ENCODE measurements around the gene DCP2.

Gene DCP2

DNA sequence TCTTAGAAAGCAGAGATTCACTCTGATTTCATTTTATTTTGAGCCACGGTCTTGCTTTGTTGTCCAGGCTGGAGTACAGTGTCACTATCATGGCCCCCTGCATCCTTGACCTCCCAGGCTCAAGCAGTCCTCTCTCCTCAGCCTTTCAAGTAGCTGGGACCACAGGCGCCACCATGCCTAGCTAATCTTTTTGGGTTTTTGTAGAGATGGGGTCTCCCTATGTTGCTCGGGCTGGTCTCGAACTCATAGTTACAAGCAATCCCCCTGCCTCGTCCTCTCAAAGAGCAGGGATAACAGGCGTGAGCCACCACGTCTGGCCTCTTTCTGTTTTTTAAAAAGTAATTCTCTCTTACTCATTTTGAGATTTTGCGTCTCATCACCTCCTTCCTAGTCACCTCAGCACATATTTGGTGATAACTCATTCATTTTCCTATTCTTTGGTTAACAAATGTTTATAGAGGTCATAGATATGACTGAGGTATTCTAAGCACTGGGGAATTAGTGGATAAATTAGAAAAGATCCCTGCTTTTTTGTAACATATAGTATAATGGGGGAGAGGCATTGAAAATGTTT lies 10.8 kb upstream of the DCP2 start:
- in situ Hi-C loops (cut with MboI; ENCODE audit: low sequenced_read_pairs), result no loop called here

DNA sequence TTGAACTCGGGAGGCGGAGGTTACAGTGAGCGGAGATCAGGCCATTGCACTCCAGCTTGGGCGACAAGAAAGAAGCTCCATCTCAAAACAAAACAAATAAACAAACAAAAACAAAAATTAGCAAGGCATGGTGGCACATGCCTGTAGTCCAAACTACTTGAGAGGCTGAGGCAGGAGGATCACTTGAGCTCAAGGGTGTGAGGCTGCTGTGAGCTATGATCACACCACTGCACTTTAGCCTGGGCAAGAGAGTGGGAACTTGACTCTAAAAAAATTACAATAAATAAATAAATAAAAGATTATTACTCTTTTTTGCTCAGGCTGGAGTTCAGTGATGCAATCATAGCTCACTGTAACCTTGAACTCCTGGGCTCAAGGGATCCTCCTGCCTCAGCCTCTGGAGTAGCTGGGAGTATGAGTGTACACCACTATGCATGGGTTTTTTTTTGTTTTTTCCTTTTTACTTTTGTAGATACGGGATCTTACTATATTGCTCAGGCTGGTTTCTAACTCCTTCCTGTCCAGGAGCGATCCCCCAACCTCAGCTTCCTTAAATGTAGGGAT lies 9.0 kb upstream of the DCP2 start:
- in situ Hi-C loops (cut with MboI; ENCODE audit: low sequenced_read_pairs), result no loop called here

DNA sequence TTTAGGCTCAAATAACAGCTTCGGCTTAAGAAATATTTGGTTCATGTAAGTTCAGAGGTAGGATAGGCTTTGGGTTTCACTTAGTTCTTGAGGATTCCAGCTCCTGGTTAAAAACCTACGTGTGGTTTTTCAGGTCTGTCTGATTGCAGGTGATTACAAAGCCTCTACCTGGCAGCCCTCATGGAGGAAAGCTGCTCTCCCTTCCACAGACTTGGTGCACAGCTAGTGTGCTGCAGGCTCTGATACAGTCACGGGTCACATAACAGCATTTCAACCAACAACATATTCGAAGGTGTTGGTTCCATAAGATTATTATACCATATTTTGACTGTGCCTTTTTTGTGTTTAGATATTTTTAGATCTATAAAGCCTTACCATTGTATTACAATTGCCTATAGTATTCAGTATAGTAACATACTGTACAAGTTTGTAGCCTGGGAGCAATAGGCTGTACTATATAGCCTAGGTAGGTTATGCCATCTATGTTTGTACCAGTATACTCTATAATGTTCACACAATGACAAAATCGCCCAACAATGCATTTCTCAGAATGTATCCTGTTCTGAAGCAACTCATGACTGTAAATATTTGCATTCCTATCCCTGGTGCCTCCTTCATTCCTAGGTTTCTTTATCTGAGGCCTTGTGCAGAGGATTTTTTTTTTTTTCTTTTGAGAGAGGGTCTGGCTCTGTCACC lies 8.0 kb upstream of the DCP2 start:
- in situ Hi-C loops (cut with MboI; ENCODE audit: low sequenced_read_pairs), result no loop called here

DNA sequence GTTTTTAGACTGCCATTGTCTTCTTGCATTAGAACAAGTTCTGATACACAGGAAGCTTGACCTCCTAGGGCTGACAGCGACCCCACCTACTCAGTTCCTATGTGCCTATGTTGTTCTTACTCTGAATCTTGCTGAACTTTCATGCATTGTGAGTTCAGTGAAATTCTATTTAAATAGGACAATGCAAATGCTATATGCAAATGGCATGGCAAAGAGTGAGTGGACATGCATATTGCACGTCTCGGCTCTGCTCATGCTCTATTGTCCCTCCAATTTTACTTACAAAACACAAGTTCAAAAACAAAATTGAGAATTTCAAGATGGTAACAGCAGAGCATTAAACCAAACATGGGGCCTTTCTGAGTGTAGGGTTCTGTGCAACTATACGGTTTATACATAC lies 5.3 kb upstream of the DCP2 start:
- in situ Hi-C loops (cut with MboI; ENCODE audit: low sequenced_read_pairs), result no loop called here

DNA sequence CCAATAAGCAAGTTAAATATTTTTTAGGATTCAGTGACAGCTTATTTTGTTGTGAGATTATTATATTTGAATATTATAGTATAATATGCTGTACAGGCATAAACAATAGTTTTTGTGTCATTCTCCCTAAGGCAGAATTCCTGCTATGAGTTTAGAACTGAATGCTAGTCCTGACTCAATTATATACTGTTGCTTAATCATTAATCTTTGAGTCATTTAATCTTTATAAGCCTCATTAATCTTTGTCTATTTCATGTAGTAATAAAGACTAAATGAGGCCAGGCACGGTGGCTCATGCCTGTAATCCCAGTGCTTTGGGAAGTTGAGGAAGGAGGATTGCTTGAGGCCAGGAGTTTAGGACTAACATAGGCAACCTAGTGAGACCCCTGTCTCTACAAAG lies 3.6 kb upstream of the DCP2 start:
- in situ Hi-C loops (cut with MboI; ENCODE audit: low sequenced_read_pairs), result no loop called here

DNA sequence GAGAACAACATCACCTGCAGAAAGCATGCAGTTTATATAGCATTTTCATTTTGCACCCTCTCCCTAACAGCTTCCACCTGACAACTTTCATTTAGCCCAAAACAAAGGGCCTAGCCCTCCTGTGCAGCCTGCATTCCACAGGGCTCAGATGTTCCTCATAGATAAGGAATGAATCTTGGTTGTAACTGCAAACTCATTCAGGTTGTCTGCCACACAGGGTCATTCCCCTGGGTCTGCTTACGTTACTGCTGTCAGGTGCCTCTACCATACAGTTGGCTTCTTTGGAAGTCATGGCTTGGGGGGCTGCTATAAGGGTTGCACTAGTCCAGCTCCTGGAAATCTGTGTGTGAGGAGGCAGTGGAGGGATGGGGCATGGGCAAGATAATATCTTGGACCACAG lies 2.7 kb upstream of the DCP2 start:
- in situ Hi-C loops (cut with MboI; ENCODE audit: low sequenced_read_pairs), result no loop called here

DNA sequence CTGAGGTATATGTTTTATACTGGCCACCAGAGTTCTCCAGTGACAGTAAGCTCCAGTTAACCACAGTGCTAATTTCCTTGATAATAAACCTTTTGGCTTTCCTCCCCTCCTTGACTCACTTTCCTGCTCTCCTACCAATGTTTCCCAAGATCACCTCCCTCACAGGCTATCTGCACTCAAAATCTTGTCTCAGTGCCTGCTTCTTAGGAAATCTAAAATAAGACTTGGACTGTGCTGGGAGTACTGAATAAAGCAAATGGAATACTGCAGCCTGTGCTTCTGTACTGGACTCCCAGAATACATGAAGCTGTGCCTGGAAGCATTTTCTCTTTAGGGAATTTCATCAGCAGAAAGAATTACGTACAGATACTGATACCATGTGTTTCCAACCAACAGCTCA lies 1.7 kb upstream of the DCP2 start:
- in situ Hi-C loops (cut with MboI; ENCODE audit: low sequenced_read_pairs), result no loop called here

DNA sequence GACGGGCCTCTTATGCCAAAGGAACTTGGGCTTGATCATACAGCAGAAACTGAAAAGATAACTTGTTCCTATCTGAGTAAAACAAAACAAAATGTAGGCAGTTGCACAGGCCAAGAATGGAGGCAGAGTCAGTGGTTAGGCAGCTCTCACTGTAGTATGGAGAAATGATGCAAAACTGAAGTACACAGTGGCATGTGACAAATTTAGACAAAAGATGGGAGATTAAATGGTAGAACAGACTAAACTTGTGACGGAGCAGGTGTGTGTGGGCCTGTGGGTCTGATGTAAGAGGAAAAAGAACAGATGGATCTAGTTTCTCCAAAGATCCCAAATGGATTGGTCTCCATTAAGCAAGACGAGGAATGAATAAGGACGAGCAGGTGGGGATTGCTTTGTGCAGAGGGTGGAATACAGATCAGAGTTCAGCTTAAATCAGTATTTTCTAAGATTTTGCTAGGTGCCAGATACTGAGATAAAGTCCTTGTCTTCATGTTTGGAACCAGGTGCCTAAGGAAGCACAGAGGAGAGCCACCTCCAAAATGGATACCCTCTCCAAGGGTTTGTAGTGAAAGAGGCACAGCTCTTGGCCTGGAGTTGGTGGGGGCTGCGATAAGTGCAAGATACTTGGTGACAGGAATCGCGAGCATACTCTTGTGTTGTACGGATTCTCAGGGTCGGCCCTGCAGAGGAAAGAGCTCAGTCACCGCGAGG lies 722 bp upstream of the DCP2 start:
- in situ Hi-C loops (cut with MboI; ENCODE audit: low sequenced_read_pairs), result no loop called here

DNA sequence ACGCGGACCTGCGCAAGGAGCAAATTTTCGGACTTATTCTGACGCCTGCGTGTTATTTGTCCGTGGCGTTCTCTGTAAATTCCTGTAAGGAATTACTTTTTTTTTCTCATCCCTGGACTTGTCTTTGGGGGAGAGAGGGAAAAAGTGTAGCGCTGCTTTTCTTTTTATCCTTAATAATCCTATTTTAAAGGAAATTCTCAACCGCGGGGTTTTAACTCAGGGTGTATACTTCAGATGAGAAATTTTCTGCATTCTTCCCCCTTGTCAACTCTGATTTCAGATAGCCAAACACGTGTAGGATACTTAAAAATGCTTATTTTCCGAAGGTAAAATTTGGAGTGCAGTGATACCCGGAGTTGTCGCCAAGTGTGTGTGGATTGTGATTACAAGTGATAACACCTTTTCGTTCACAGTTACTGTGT lies 853 bp downstream of the DCP2 start:
- in situ Hi-C loops (cut with MboI; ENCODE audit: low sequenced_read_pairs), result no loop called here

DNA sequence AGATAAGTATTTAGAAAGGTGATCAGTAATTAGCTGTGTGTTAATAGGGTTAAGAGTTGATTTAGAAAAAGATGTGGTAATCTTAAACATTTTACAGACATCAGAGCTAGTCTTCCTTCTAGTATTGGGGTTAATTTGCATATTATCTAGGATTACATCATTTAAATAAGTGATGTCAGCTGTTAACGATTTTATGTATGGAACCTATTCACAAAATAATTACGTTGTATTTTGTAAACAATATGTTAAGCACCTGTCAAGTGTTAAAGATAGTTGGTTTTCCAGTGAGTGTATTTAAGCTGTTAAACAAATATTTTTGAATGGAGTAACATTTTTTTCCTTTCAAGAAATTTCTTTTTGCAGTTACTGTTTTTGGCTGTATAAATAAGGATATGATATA lies 2.2 kb downstream of the DCP2 start:
- in situ Hi-C loops (cut with MboI; ENCODE audit: low sequenced_read_pairs), result no loop called here

DNA sequence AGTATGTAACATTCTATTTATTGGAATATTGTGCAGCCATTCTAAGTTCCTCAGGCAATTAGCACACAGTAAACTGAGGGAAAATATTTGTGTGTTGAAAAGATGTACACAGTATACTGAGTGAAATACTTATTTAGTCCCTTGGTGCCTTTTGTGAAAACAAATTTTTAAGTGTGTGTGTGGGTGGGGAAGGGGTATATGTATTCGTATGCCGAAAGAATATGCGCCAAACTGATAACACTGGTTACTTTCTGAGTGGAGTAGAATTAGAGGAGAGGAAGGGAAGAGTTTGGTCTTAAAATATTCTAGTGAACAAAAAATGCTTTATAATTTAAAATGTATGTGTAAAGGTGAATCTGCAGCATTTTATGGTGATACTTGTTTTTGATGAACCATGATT lies 3.1 kb downstream of the DCP2 start:
- in situ Hi-C loops (cut with MboI; ENCODE audit: low sequenced_read_pairs), result no loop called here

DNA sequence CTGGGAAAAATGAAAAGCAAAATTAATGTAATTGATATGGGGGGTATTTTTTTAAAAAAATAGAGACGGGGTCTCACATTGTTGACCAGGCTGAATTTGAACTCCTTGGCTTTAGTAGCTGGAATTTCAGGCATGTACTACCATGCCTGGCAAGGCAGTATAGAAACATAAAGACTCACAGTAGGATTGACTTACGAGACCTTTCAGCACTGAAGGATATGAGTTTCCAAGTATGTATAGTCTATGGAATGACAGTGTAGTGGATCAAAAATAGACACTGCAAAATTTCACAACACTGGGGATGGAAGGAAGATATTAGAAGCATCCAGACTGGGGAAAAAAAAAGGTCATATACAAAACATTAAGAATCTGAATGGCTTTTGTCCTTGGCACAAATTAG lies 6.8 kb downstream of the DCP2 start:
- in situ Hi-C loops (cut with MboI; ENCODE audit: low sequenced_read_pairs), result no loop called here

DNA sequence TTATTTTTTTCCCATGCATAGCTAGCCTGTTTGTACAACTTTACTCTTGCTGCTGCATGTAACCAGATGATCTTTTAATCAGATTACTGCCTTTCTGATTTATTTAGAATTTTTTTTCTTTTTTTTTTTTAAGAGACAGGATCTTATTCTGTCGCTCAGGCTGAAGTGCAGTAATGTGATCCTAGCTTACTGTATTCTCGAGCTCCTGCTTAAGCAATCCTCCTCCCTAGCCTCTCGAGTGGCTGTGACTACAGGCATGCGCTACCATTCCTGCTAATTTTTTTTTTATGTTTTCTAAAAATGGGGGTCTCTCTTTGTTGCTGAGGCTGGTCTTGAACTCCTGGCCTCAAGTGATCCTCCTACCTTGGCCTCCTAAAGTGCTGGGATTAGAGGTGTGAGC lies 9.6 kb downstream of the DCP2 start:
- in situ Hi-C loops (cut with MboI; ENCODE audit: low sequenced_read_pairs), result no loop called here

DNA sequence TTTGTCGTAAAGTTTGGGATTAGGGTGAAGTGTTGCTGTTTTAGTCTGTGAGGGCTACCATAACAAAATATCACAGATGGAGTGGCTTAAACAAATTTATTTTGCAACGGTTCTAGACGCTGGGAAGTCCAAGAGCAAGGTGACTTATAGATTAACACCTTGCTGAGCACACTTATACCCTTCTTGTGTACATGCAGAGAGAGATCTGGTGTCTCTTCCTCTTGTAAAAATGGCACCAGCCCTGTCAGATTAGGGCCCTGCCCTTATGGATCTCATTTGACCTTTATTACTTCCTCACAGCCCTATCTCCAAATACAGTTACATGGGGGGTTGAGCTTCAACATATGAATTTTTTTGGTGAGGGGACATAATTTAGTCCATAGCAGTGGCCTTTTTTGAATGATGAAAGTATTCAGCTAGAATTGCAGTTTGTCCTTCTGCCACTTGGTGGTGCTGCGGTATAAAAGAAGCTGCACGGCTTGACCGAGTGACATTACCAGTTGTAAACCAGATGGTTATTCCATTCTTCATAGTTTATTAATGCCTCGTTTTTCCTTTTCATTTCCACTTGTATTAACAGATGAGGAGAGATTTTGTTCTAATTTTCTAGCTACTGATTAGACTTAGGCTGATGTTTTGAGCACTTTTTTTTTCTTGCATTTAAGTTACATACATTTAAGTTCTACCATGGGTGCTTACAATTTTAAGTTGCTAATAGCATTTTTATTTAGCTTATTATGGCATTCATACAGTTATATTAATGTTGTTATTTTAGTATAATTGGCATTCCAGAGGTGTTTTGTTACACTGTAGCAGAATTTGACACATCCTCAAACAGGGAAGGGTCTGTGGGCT lies 19.4 kb downstream of the DCP2 start:
- in situ Hi-C loops (cut with MboI; ENCODE audit: low sequenced_read_pairs), result no loop called here

DNA sequence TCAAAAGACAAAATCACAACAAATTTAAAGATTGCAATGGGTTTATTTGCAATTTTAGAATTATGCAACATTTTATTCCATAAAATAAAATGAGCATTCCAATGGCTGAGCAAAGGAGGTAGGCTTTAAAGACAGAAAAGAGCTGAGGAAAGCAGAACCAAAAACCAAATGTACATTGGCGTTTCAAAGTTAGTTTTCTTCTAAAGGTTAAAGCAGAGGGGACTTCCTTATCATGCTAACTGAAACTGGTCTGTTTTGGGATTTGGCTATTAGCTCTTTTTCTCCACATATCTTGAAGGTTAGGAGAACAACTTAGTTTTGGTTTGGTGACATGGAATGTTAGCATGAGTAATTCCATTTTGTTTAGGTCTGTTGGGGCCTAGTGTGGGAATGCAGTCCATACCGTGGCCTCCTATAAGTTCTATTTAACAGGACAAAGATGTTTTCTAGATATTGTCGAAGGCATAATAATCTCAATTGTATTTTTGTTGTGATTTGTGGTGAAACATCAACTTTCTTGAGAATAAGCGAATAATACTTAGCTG lies 20.3 kb downstream of the DCP2 start:
- in situ Hi-C loops (cut with MboI; ENCODE audit: low sequenced_read_pairs), result no loop called here

DNA sequence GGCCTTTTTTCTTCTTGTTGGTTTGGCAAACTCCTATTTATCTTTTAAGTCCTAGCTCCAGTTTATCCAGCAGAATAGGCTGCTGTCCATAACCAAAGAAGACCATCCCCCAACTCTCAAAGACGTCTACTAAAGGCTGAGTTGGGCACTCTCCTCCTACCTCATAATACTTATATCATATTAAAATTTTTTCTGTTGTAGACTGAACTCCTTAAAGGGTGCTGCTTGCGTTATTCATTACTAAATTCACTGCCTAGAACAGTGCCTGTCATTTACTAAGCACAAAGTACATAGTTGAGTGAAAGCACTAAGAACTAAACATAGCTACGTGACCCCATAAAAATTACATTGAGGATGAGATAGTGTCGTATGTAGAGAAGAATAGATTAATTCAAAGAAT lies 21.7 kb downstream of the DCP2 start:
- in situ Hi-C loops (cut with MboI; ENCODE audit: low sequenced_read_pairs), result no loop called here

DNA sequence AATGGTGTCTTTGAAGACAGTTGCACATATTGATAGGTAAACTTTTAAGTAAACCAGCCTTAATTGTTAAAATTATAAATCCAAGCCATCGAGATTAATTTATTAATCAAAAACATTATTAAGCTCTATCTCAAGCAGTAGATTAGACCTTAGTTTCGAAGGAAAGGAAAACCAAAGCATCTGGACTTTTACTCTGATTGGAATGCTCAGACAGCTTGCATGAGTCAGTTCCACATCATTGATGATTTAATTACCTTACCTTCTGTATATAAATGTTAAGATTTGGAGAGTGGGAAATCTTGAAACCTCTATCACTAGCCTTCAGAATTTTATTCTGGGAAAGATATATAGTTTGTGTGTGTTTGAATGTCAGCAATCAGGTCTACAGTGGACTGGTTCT lies 23.9 kb downstream of the DCP2 start:
- in situ Hi-C loops (cut with MboI; ENCODE audit: low sequenced_read_pairs), result no loop called here

DNA sequence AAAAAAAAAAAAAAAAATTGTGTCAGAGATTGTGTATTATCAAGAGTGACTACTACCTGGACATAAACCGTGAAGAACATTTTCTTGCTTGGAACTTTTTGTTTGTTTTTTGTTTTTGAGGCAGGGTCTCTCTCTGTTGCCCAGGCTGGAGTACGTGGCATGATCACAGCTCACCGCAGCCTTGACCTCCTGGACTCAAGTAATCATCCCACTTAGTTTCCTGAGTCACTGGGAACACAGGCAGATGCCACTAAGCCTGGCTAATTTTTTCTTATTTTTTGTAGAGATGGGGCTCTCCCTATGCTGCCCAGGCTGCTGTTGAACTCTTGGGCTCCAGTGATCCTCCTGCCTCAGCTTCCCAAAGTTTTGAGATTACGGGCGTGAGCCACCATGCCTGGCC lies 25.8 kb downstream of the DCP2 start:
- in situ Hi-C loops (cut with MboI; ENCODE audit: low sequenced_read_pairs), result no loop called here

DNA sequence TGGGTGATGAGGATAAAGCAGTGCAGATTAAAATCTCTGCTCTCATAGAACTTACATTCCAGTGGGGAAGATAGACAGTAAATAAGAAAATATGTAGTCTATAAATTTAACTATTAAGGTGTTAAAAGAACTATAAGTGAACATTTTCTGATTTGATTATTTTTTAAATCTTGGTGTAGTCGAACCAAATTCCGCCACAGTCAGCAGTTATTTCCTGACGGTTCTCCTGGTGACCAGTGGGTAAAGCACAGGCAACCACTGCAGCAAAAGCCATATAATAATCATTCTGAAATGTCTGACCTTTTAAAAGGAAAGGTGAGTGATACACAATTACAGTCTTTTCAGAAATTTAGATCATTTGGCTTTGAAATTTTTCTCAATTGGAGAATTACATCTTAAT lies 27.2 kb downstream of the DCP2 start:
- in situ Hi-C loops (cut with MboI; ENCODE audit: low sequenced_read_pairs), result no loop called here

DNA sequence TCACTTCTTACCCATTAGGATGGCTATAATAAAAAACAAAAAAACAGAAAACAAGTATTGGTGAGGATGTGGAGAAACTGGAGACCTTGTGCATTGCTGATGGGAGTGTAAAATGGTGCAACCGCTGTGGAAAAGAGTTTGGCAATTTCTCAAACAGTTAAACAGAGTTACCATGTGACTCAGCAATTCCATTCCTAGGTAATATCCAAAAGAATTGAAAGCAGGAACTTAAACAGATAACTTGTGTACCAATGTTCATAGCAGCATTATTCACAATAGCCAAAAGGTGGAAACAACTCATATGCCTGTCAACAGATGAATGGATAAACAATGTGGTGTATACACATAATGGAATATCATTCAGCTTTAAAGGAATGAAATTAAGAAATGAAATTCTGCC lies 28.9 kb downstream of the DCP2 start:
- in situ Hi-C loops (cut with MboI; ENCODE audit: low sequenced_read_pairs), result no loop called here

All from hTERT RPE-1 (cell line).